Left renal cortex interstitium (tissue), 4 donors: ENCODE results near the gene USP25. TPM values are rescaled to one million over a fixed set of nuclear protein-coding genes. Genes with fewer than 3 reads are reported as not detected.

Experiments used
- DNase-seq, 4 donors: peaks; one replicate each; pipeline ENCODE4 v3.0.0-alpha.2; 2013; ENCODE audit warnings: low read depth in 4 of 4, low spot score in 2 of 4, missing footprints in 1 of 4
- polyA plus RNA-seq, 4 donors: library from polyadenylated mRNA; unstranded; fragments of 120-200 nt; gene quantifications; one replicate each; pipeline ENCODE4 v1.2.1, GENCODE V29; 2013; ENCODE audit not compliant: insufficient read length in 4 of 4

USP25 gene
- polyA plus RNA-seq, 4 donors: 41.0 to 54.9 (median 51.0) TPM

DNA sequence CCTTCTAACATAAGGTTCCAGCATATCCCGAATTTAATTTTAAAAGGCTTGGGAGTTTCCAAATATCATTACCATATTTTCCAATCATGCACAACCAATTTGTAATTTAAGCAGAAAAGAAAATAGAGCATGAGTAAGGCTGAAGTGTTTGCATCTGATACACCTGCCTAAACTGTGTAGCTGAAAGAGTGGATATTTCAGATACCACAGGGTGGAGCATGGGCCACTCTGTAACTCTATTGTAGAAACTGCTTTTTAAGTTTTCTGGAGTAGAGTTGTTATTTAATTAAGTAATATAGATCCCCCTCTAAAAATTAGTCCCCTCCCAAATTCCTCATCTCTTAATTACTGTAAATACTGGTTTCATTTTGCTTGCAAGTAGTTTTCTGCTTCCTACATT is 199.8 kb downstream of the USP25 start:
- DNase-seq: no peak
